NCI-H1417 treated with DMSO at 0.1 percent for 48 hours (cell line): ENCODE results near the gene CCT7.

Source experiments
- DNase-seq: peaks from one replicate; lab custom pipeline; 2025; lab: John Stamatoyannopoulos, UW

CCT7 gene

DNA sequence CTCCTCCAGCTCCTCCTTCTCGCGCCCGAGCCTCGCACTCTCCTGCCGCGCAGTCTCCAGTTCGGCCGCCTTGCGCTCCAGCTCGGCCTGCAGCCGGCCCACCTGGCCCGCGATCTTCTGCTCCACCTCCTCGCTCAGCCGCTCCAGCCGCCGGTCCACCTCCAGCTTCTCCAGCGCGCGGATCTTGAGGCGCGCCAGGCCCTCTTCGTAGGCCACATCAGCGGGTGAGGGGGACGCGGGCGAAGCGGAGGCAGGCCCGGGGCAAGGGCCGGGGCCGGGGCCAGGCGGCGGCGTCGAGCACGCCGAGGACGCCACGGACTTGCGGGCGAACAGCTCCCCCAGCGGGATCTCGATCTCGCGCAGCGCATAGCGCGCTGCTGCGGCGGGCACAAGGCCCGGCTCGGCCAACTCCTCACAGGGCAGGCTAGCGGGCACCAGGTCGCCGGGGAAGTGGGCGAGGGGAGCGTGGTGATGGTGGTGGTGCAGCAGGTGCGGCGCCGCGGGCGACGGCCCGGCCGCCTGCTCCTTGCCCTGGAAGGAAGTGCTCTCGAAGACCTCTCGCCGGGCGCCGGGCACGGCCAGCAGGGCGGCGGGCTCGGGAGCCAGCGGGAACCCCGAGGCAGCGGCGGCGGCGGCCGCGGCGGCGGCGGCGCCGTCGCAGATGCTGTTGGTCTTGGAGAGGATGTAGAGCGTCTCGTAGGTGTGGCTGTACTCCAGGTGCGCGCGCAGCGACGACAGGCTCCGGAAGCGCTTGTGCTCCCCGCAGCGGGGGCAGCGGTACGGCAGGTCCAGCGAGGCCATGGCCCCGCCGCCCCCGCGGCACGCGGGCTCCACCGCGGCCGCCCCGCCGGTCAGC lies 35.0 kb downstream of the CCT7 start:
- DNase-seq, result peak; percentile 87

GRCh38 chr2:73269686-73270465 lies 35.8 kb downstream of the CCT7 start:
- no peak for DNase-seq

DNA sequence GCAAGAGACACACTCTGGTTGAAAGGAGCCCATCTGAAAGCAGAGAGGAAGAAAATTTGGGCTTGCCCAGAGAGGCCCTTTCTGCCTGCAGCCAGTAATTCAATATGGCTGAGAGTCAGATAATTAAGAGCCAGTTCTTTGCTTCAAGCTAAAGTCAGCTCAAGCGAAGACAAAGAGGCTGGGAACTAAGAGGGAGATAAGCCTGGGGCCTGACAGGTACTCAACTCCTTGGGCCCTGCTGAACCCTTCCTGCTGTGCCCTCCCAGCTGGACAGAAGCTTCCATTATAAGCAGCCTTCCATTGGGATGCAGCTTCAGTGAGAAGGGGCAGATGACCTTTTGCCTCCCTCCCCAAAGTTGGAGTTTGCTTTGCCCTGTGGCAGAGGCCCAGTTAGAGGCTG lies 38.2 kb downstream of the CCT7 start:
- no peak for DNase-seq

GRCh38 chr2:73279852-73280251 lies 45.7 kb downstream of the CCT7 start:
- DNase-seq, result no peak

DNA sequence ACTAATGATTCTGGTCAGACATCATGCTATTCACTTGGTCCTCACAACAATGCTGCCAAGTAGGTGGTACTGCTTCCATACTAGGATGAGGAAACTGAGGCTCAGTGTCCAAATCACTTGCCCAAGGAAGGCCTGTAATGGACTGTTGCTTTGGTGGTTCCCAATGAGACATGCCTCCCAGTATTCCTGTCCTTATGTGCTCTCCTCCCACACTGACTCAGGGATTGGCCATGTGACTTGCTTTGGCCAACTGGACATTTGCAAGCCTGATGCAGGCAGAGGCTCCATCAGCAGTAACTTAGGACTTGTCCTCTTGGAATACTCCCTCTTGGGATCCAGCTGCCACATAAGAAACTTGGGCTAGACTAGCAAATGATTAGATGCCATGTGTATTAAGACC lies 47.1 kb downstream of the CCT7 start:
- DNase-seq, result no peak

- no peak for DNase-seq
These were observed 48.9 kb downstream of the CCT7 start for GRCh38 chr2:73282924-73283544.

DNA sequence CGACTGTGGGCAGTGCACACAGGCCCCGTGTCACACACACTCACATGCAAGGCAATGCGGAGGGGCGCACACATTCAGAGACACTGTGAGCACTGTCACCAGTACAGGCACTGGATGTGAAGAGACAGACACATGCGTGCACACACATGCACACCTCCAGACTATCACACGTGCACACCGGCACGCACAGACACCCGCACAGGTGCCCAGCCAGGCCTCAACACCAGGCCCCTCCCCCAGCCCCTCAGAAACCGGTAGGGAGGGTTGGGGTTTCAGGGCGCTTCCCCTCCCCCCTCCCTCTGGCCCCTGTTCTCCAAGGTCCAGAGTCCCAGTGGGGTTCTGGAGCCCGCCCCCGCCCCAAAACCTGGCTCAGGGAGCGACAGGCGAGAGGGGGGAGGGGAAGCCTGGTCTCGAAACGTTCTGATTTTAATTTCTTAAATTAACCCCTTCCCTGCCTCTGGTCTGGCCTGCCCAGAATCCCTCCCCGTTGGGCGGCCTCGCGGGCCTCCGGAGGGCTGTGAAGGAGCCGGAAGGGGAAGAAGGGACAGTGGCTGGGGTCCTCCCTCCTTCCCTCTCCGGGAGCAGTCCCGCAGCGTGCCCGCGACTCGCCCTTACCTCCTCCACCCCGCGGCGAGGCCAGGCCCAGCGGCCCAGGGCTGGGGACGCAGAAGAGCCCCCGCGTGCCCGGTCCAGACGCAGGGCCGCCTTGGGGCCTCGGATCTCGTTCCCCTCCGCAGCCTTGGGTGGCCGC lies 49.6 kb downstream of the CCT7 start:
- DNase-seq, result no peak

DNA sequence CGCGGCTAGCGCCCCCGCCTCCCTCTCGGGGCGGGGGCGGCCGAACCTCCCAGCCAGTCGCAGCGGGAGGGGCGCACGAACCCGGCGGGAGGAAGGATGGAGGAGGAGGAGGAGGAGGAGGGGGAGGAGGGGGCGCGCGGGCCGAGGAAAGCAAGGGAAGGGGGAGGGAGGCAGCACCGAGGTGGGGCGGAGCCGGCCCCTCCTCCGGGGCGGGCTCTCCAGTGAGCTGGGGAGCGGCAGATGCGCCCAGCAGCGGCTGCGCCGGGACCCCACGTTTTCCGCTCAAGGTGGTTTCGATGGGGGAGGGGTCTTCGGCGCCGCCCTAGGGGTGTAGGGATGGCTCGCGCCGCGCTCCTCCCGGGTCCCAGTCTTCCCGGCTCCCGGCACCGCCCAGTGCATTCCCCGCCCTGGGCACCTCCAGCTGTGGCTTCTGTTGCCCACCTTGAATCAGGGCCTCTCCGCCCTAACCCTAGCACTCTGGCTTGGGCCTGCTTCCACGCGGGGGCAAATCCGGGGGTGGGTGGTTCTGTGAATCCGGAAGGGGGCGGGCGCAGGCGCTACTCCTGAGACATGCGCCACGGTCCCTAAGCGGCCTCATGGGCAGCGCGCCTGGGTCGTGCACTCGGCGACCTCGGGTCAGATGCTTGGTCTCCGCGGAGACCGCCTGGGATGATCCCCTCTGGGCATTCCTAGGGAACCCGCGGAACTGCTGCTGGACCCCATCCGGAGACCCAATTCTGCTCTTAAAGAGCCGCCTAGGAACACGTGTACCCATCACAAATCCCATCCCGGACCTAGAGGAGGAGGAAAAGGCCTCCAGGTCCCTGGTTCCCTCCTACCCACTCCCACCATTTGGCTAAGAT lies 50.4 kb downstream of the CCT7 start, which contains the start of gene FBXO41:
TSS of gene FBXO41 (minus strand) at position 183 of the 863 bp plus-strand sequence. CDS start 14,848 bp downstream, outside the sequence.
- DNase-seq, result peak; percentile 32

DNA sequence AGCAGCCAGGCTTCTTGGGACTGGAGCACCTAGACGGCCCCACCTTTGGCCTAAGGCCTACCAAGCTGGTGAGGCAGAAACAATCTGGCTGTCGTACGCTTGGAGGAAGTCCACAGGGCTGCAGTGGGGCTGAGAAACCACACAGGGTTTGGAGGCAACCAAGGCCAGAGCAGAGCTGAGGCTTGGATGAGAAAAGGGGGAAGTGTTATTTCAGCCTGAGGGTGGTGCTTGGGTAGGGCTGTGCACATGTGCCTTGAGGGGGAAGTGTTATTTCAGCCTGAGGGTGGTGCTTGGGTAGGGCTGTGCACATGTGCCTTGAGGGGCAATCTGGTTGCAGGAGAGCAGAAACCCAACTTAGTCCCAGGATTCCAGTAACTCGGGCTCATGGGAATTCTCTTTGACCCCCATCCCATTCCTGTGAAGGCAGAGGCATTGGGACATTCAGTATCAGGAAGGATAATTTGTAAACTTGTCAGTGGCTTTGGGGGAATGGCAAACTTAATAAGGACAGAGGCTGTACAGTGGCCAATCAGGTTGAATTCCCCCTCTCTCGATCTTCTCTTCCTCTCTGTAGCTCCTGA lies 51.1 kb downstream of the CCT7 start:
- DNase-seq, result no peak

GRCh38 chr2:73286134-73286655 lies 52.1 kb downstream of the CCT7 start:
- DNase-seq, result no peak

DNA sequence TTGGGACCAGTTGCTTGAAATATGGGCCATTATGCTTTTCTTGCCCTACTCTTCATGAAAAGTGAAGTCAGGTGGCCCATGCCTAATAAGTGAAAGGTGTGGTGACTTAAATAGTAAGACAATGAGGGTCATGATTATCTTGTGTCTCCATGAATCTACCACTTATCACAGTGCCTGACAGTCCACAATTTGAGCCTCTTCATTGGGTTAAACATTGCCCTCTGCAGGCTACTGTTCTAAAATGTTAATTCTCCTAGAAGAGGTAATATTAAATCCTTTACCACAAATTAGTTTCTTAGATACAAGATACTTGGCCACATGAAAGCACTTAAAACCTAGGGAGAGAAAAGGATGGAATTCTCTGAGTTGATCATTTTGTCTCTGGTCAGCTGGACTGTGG lies 55.2 kb downstream of the CCT7 start:
- no peak for DNase-seq

DNA sequence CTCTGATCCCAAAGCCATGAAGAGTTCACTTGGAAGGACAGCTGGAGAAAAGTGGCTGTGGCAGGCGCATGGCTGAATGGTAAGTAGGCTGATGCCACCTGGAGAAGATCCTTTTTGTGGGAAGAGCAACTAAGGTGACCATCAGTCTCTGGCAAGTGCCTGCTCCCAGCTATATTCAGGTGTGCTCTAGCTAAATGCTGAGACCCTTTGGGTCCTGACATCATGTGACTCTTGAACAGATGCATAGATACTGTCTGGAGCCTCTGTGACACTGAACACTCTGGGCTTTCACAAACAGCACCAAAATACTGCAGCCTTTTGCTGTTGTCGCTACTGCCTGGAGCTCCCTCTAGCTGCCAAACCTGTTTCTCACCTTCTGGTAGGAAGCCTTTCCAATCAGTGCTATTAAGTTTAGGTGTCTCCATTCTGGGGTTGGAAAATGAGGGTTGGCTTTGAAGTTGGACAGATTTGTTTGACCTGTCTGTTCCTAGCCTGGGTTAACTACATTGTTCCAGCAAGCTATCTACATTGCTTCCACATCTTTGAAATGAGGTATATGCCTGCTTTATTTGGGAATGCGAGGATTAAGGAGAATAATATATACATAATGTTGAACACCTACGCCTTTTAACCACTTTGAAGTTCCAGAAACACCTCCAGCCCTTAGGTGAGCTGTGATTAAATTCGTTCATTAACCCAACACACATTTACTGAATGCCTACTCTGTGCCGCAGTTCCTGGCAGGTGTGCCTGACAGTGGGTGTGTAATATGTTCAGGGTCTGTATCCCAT lies 56.1 kb downstream of the CCT7 start:
- DNase-seq, result no peak

DNA sequence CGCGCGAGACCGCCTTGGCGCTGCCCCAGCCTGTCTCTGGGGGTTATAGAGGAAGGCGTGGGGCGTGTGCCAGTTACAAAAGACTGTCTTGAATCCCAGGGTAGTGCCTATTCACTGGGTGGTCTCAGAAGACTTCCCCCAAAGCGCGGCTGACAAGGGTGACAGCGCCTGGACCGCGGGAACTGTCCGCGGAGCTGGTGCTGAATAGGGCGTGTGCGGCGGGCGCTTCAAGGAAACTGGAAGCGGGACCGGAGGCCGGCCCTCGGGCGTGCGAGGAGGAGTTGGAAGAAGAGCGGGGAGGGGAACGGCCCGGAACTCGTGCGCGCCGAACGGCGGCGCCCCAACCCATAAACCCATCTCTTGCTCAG lies 57.0 kb downstream of the CCT7 start:
- no peak for DNase-seq

DNA sequence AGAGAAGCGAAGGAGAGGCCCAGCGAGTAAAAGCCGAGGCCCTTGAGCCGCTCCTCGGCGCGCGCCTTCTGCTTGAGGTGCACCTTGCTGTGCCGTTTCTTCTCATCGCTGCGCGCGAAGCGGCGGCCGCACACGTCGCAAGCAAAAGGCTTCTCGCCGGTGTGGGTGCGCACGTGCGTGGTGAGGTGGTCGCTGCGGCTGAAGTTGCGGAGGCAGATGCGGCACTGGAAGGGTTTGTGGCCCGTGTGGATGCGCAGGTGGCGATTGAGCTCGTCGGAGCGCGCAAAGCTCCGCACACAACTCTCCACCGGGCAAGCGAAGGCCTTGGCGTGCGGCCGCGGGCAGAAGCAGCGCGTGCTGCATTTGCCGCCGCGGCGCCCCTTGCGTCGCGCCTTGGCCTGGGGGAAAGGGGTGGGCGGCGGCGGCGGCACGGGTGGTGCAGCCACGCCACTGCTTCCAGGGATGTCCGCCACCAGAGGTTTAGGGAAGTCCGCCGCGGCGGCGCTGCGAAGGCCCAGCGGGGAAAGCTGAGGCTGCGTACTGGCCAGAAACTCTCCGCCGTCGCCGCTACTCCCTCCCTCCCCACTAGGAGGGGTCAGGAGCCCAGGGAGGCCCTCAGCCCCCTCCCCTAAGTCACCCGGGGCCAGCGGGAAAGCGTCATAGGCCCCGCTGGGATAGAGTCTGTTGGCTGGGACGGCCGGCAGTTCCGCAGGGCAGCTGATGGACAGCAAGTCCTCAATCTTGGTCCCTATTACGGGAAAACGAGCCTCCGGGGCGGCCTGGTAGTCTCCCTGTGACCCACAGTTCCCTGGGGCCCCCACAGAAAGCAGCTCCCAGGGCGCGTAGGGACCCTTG lies 57.6 kb downstream of the CCT7 start:
- no peak for DNase-seq

DNA sequence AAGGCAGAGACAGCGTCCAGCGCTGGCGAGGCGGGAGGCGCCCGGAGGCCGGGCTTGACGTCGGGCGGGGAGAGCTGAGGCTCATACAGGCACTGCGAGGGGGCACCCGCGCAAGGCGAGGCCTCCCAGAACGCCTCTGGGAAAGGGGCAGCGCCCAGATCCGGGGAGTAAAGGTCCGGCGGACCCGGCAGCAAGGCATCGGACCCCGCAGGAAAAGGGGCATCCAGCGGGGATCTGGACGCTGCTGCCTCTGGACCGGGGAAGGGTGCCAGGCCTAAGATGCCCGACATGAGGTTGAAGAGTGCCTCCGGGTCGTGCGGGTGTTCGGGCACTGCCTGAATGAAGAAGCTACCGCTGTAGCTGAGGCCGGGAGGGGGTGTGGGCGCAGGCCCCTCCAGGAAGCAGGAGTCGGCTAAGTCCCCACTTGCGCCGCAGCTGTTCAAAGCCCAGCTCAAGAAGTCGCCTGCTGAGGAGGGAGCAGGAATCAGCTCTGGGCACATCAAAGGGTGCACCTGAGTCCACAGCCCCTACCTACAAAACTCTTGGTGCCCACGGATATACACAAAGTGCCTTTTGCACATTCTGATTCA lies 58.3 kb downstream of the CCT7 start:
- DNase-seq, result no peak

DNA sequence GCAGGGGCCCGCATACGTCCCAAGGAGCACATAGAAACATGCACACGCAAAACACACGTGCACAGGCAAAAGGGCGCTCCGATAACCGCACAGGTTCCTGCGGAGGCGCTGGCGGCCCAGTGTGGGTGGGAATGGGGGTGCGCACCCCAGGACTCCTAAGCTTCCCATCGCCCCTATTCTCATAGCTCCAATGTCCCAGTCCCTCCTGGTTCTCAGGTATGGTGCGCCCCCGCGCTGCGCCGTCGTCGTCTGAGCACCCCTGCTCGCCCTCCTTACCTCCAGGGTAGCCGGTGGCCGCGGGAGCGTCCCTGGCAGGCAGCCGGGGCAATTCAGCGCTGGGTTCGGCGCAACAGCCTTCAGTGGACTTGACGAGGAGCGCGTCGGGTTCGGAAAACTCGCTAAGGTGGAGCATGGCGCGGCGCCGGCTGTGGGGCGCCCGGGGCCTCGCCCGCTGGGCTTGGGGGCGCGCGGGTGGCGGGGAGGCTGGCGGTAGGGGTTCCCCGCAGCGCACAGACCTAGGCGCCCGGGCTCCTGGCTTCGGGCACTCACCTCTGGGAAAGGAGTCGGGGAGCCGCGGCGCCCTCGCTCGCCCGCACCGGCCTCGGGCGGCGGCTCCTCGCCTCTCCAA lies 58.9 kb downstream of the CCT7 start:
- no peak for DNase-seq

GRCh38 chr2:73293534-73294171 lies 59.5 kb downstream of the CCT7 start, which contains the start of gene EGR4:
Gene EGR4, minus strand, starts transcription at chr2:73293548. Its CDS starts 231 bp downstream, at chr2:73293317.
- peak; percentile 44 for DNase-seq
